ENCODE measurements around the gene ZBTB24. TPM values are rescaled to one million over a fixed set of nuclear protein-coding genes. Genes with fewer than 3 reads are reported as not detected.

The ZBTB24 gene
- total RNA-seq, 1 experiment from 2014 or later: 27.3 TPM

DNA sequence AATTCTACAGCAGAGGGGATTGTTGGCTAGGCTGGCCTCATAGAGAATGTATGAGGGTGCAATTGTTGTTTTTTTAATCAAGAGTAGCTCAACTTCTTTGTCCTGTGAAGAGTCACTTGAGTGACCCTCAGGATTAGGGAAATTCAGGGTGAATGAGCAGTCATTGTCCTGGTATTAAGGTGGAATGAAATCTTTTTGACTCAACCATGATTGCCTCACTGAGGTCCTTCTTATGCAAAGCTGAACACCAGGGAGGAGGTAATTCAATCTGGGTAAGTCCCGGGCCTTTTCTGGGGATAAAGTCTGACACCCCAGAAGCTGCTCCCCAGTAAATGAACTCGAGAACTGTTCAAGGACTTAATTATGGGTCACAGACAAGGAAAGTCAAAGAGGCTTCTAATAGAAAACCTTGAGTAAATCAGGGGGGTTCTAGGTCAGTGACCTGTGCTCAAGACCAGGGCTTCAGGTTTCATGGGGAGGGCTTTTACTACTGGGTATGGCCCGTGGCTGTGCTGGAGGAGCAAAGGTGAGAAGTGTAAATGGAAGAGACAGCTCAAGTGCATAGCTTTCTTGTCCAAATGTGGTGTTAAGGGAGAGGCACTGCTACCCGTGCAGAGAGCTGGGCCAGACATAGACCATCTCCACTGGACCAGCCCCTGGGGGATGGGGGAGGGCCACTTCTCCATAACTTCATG is 25.3 kb upstream of the ZBTB24 start:
- Histone ChIP-seq H2BK15ac (ENCODE audit: low read depth, low read length) (no peak overlapping the region), H4K20me1 (ENCODE audit: control insufficient read depth, insufficient read depth, insufficient read length) (no peaks in the 10 kb centered on the region), H3K4me2 (ENCODE audit: insufficient read depth, insufficient read length, low read length) (no peak overlapping the region), H3K56ac (ENCODE audit: insufficient read length, low read depth, low read length) (no peak overlapping the region), H4K8ac (replicated peaks; ENCODE audit: insufficient read length, low read depth, low read length) (no peak overlapping the region), H3K9ac (ENCODE audit: extremely low read depth, insufficient read length, low read length) (no peak overlapping the region), H2BK20ac (ENCODE audit: low read depth, low read length, poor library complexity, severe bottlenecking) (no peak overlapping the region), H2BK120ac (ENCODE audit: low read depth, low read length, poor library complexity, severe bottlenecking) (no peak overlapping the region), H2AFZ (ENCODE audit: low read length) (no peak overlapping the region), H4K5ac (ENCODE audit: insufficient read length, low read depth, low read length) (no peak overlapping the region), H3K4me1 (ENCODE audit: insufficient read depth, low read length) (no peaks in the 10 kb centered on the region; the same call in 1 of the 2 replicates), H3K79me2 (ENCODE audit: insufficient read depth, low read length) (no peaks in the 10 kb centered on the region), H3K14ac (ENCODE audit: insufficient read depth, low read length) (0 out of 2 replicates have a peak overlapping the region, but pooled peaks have one; percentile 45), H3K23me2 (ENCODE audit: insufficient read length, low read depth, low read length, poor library complexity, severe bottlenecking) (no peaks in the 10 kb centered on the region), H4K91ac (ENCODE audit: insufficient read length, low read depth, low read length) (no peak overlapping the region), H3K27me3 (ENCODE audit: insufficient read depth, low read length) (no peaks in the 10 kb centered on the region), H3K4ac (ENCODE audit: low read depth, low read length) (no peak overlapping the region), H3K79me1 (ENCODE audit: insufficient read depth, low read depth, low read length, poor library complexity, severe bottlenecking) (no peaks in the 10 kb centered on the region), H3T11ph (ENCODE audit: low read length) (peak overlapping the region; percentile 26), H3K27ac (ENCODE audit: insufficient read length, low read depth, low read length) (no peak overlapping the region), H2AK5ac (ENCODE audit: insufficient read length, low read length) (no peak overlapping the region), H2BK12ac (ENCODE audit: insufficient read length, low read depth, low read length) (no peak overlapping the region), H3K9me3 (ENCODE audit: control insufficient read depth, low read depth, low read length) (peaks cover 12% of the 10 kb centered on the region), H2BK5ac (ENCODE audit: insufficient read length, low read length) (no peak overlapping the region), H3K23ac (ENCODE audit: insufficient read length, low read depth, low read length) (no peak overlapping the region), H3K18ac (ENCODE audit: insufficient read length, low read depth, low read length) (peak overlapping the region; percentile 57)
- Mint-ChIP-seq H3K36me3 (ENCODE audit: insufficient read depth in 1 of 3, low read depth in 3 of 3) (peaks cover 13 to 49% (median 14%) of the 10 kb centered on the region in 3 experiments), H3K27me3 (ENCODE audit: low read depth) (no peaks in the 10 kb centered on the region), H3K4me1 (peaks cover 42 to 57% of the 10 kb centered on the region in 2 experiments), H3K9me3 (peaks cover 28 to 42% of the 10 kb centered on the region in 2 experiments), H3K4me3 (no peak overlapping the region), H3K27ac (peak overlapping the region; percentile 61 to 96 (median 95))
- TF ChIP-seq, protein P1, sequence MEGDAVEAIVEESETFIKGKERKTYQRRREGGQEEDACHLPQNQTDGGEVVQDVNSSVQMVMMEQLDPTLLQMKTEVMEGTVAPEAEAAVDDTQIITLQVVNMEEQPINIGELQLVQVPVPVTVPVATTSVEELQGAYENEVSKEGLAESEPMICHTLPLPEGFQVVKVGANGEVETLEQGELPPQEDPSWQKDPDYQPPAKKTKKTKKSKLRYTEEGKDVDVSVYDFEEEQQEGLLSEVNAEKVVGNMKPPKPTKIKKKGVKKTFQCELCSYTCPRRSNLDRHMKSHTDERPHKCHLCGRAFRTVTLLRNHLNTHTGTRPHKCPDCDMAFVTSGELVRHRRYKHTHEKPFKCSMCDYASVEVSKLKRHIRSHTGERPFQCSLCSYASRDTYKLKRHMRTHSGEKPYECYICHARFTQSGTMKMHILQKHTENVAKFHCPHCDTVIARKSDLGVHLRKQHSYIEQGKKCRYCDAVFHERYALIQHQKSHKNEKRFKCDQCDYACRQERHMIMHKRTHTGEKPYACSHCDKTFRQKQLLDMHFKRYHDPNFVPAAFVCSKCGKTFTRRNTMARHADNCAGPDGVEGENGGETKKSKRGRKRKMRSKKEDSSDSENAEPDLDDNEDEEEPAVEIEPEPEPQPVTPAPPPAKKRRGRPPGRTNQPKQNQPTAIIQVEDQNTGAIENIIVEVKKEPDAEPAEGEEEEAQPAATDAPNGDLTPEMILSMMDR (conservative IDR thresholded peaks at IDR 0.05): no peak
- WGBS (ENCODE audit: extremely low coverage, insufficient read length, low lambda C conversion rate): no CpG with 5 or more reads among the region's 4 CpGs
- DNase-seq: no peak

Measured in H9 (cell line).